Neural progenitor cell (in vitro differentiated cells): Measurements from ENCODE around the gene CASQ1. TPM values are rescaled to one million over a fixed set of nuclear protein-coding genes. Genes with fewer than 3 reads are reported as not detected.
A peak's percentile ranks its signal among the peaks of the same experiment; 100 is the strongest.

Experiments
- DNase-seq: peaks from one replicate; pipeline ENCODE4 v3.0.0-alpha.2; 2016; ENCODE audit warnings: low spot score
- H2AFZ ChIP-seq: fragments of 200-600 bp; sonication (generic); replicated peaks from 2 replicates; pipeline ENCODE4 v1.6.1; 2016; ENCODE audit warnings: antibody characterized with exemption
- H3F3A ChIP-seq: fragments of 200-600 bp; sonication (generic); 2 replicates; pipeline ENCODE4 v1.6.1; 2016; ENCODE audit warnings: antibody characterized with exemption, low read depth
- H3K27ac ChIP-seq: fragments of 200-600 bp; sonication (generic); 2 replicates; pipeline ENCODE4 v1.5.1; 2016; ENCODE audit warnings: mild to moderate bottlenecking
- H3K27me3 ChIP-seq: fragments of 200-600 bp; sonication (generic); 2 replicates; pipeline ENCODE4 v1.6.1; 2016; ENCODE audit warnings: mild to moderate bottlenecking, moderate library complexity
- H3K36me3 ChIP-seq: fragments of 200-600 bp; sonication (generic); 2 replicates; pipeline ENCODE4 v1.5.1; 2016
- H3K4me1 ChIP-seq: fragments of 200-600 bp; sonication (generic); 2 replicates; pipeline ENCODE4 v1.6.1; 2016; ENCODE audit warnings: mixed run types
- H3K4me2 ChIP-seq: fragments of 200-600 bp; sonication (generic); 2 replicates; pipeline ENCODE4 v1.6.1; 2016
- H3K4me3 ChIP-seq: fragments of 200-600 bp; sonication (generic); 2 replicates; pipeline ENCODE4 v1.5.1; 2016
- H3K79me2 ChIP-seq: fragments of 200-600 bp; sonication (generic); 2 replicates; pipeline ENCODE4 v1.6.1; 2016; ENCODE audit warnings: low read depth
- H3K9ac ChIP-seq: fragments of 200-600 bp; sonication (generic); 2 replicates; pipeline ENCODE4 v1.6.1; 2016
- H3K9me3 ChIP-seq: fragments of 200-600 bp; sonication (generic); 2 replicates; pipeline ENCODE4 v1.5.1; 2016; ENCODE audit warnings: low read depth
- H4K20me1 ChIP-seq: fragments of 200-600 bp; sonication (generic); 2 replicates; pipeline ENCODE4 v1.6.1; 2016; ENCODE audit warnings: low read depth
- H3K27ac Mint-ChIP-seq: 3 replicates; pipeline ENCODE4 v1.8.0; 2021; ENCODE audit warnings: mixed read lengths
- H3K27me3 Mint-ChIP-seq: 2 replicates; pipeline ENCODE4 v1.8.0; 2022; ENCODE audit warnings: low read depth, mild to moderate bottlenecking, inconsistent platforms, moderate library complexity, mixed read lengths; ENCODE audit not compliant: insufficient read depth
- H3K36me3 Mint-ChIP-seq: 3 replicates; pipeline ENCODE4 v1.8.0; 2021; ENCODE audit warnings: mixed read lengths
- H3K4me1 Mint-ChIP-seq: 3 replicates; pipeline ENCODE4 v1.8.0; 2021; ENCODE audit warnings: mixed read lengths
- H3K4me3 Mint-ChIP-seq: 3 replicates; pipeline ENCODE4 v1.8.0; 2021; ENCODE audit warnings: mild to moderate bottlenecking, moderate library complexity, mixed read lengths
- H3K9me3 Mint-ChIP-seq: 3 replicates; pipeline ENCODE4 v1.8.0; 2020; ENCODE audit warnings: mixed read lengths
- EZH2 ChIP-seq: fragments of 200-600 bp; sonication (generic); IDR thresholded peaks from 2 replicates; pipeline ENCODE4 v1.6.1; 2017; ENCODE audit warnings: antibody characterized with exemption, mild to moderate bottlenecking, moderate library complexity
- EZH2phosphoT487 ChIP-seq: fragments of 200-600 bp; sonication (generic); IDR thresholded peaks from 2 replicates; pipeline ENCODE4 v1.6.1; 2017; ENCODE audit warnings: antibody characterized with exemption
- total RNA-seq: library from RNA; depleted of rRNA; stranded (reverse); fragments of >200 nt; gene quantifications from 2 replicates; pipeline ENCODE4 v1.2.3, GENCODE V29; 2015; ENCODE audit warnings: low replicate concordance
- TF ChIP-seq, protein P1 (sequence below): fragments of 200-600 bp; sonication (generic); IDR thresholded peaks from 2 replicates; pipeline ENCODE4 v1.5.1; 2017; ENCODE audit warnings: antibody characterized with exemption, mild to moderate bottlenecking

Gene CASQ1
- 0.50 TPM in 1 of 2 replicates, not detected in the other for total RNA-seq

GRCh38 chr1:160189649-160190625 lies at the start of gene CASQ1:
CASQ1 (plus strand) TSS chr1:160190575; CDS start chr1:160190752, 177 bp downstream.
- H3K9ac ChIP-seq, result no peak within 1 kb of the TSS
- H3K27me3 ChIP-seq, result no peaks in the 10 kb centered on the region
- H3F3A ChIP-seq, result no peaks in the 10 kb centered on the region
- Mint-ChIP-seq H3K36me3 (peaks cover 4% of the 10 kb centered on the region), H3K4me1 (peaks cover 32% of the 10 kb centered on the region), H3K27me3 (peaks cover 11% of the 10 kb centered on the region), H3K4me3 (peak within 1 kb of the TSS; percentile 15), H3K9me3 (no peaks in the 10 kb centered on the region), H3K27ac (peak within 1 kb of the TSS; percentile 79)
- no peak within 1 kb of the TSS for H3K4me2 ChIP-seq
- H4K20me1 ChIP-seq, result no peaks in the 10 kb centered on the region
- H3K4me3 ChIP-seq, result no peak within 1 kb of the TSS
- peak within 1 kb of the TSS; percentile 20 for H2AFZ ChIP-seq
- H3K36me3 ChIP-seq, result no peaks in the 10 kb centered on the region
- no peaks in the 10 kb centered on the region for H3K9me3 ChIP-seq
- no peaks in the 10 kb centered on the region for H3K79me2 ChIP-seq
- TF ChIP-seq, protein P1, sequence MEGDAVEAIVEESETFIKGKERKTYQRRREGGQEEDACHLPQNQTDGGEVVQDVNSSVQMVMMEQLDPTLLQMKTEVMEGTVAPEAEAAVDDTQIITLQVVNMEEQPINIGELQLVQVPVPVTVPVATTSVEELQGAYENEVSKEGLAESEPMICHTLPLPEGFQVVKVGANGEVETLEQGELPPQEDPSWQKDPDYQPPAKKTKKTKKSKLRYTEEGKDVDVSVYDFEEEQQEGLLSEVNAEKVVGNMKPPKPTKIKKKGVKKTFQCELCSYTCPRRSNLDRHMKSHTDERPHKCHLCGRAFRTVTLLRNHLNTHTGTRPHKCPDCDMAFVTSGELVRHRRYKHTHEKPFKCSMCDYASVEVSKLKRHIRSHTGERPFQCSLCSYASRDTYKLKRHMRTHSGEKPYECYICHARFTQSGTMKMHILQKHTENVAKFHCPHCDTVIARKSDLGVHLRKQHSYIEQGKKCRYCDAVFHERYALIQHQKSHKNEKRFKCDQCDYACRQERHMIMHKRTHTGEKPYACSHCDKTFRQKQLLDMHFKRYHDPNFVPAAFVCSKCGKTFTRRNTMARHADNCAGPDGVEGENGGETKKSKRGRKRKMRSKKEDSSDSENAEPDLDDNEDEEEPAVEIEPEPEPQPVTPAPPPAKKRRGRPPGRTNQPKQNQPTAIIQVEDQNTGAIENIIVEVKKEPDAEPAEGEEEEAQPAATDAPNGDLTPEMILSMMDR, result no peak
- TF ChIP-seq EZH2phosphoT487 (no peak), EZH2 (no peak)
- peaks cover 16% of the 10 kb centered on the region for H3K4me1 ChIP-seq
- no peak within 1 kb of the TSS for H3K27ac ChIP-seq
- no peak for DNase-seq

DNA sequence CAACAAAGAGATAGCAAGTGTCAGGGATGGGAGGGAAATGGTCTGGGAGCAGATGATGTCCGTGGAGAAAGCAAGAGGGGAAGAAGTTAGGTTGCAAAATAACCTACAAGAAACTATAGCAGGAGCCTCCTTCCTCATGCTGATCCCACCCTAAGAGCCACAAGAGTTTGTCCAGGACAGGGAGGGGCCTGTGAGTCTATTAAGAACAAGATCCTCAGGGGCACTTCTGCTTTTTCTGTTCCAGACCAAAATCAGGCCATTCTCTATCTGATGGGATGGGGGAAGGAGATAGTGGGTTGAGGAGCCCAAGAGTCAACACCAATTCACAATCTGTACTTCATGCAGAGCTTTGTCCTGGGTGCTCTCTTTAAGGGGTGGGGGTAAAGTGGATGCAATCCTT lies 46.7 kb upstream of the CASQ1 start:
- no peaks in the 10 kb centered on the region for H3K36me3 ChIP-seq
- no peaks in the 10 kb centered on the region for H3K27me3 ChIP-seq
- peak overlapping the region; percentile 61 for H3K27ac ChIP-seq
- H3K79me2 ChIP-seq, result no peaks in the 10 kb centered on the region
- no peak overlapping the region for H3K9ac ChIP-seq
- Mint-ChIP-seq H3K27ac (no peak overlapping the region), H3K4me1 (peaks cover 11% of the 10 kb centered on the region), H3K27me3 (peaks cover 3% of the 10 kb centered on the region), H3K9me3 (peaks cover 3% of the 10 kb centered on the region), H3K4me3 (no peak overlapping the region), H3K36me3 (peaks cover 33% of the 10 kb centered on the region)
- H3F3A ChIP-seq, result peaks cover 33% of the 10 kb centered on the region
- TF ChIP-seq EZH2 (no peak), EZH2phosphoT487 (no peak)
- TF ChIP-seq, protein P1, result no peak
- DNase-seq, result no peak
- no peak overlapping the region for H3K4me3 ChIP-seq
- no peak overlapping the region for H3K4me2 ChIP-seq
- peaks cover 13% of the 10 kb centered on the region for H3K4me1 ChIP-seq
- no peaks in the 10 kb centered on the region for H3K9me3 ChIP-seq
- H2AFZ ChIP-seq, result no peak overlapping the region
- no peaks in the 10 kb centered on the region for H4K20me1 ChIP-seq

- peak; percentile 18 for DNase-seq
- no peak overlapping the region for H3K9ac ChIP-seq
- peaks cover 3% of the 10 kb centered on the region for H3K27me3 Mint-ChIP-seq
- no peak overlapping the region for H3K4me3 Mint-ChIP-seq
- H3K36me3 Mint-ChIP-seq, result peaks cover 21% of the 10 kb centered on the region
- H3K36me3 ChIP-seq, result no peaks in the 10 kb centered on the region
- H3F3A ChIP-seq, result peaks cover 32% of the 10 kb centered on the region
- H2AFZ ChIP-seq, result no peak overlapping the region
- H3K4me2 ChIP-seq, result no peak overlapping the region
- H3K4me1 Mint-ChIP-seq, result peaks cover 11% of the 10 kb centered on the region
- no peaks in the 10 kb centered on the region for H3K27me3 ChIP-seq
- H4K20me1 ChIP-seq, result no peaks in the 10 kb centered on the region
- peaks cover 3% of the 10 kb centered on the region for H3K9me3 Mint-ChIP-seq
- H3K9me3 ChIP-seq, result no peaks in the 10 kb centered on the region
- H3K27ac ChIP-seq, result no peak overlapping the region
- no peak overlapping the region for H3K4me3 ChIP-seq
- H3K27ac Mint-ChIP-seq, result peak overlapping the region; percentile 70
- H3K4me1 ChIP-seq, result peaks cover 13% of the 10 kb centered on the region
- H3K79me2 ChIP-seq, result no peaks in the 10 kb centered on the region
- no peak for TF ChIP-seq EZH2
- TF ChIP-seq, protein P1, result no peak
- TF ChIP-seq EZH2phosphoT487, result no peak
Observed at GRCh38 chr1:160144921-160145320, 45.5 kb upstream of the CASQ1 start.
